Ascending aorta (tissue), 2 donors: ENCODE data around the gene SLC13A4. TPM values are rescaled to one million over a fixed set of nuclear protein-coding genes. Genes with fewer than 3 reads are reported as not detected.
"Not testable (repeated sequence)": the region's sequence is repeated elsewhere in the genome, so short reads cannot be mapped to it uniquely, and the experiment has no call there.

Source experiments
- DNase-seq, 2 donors: peaks; one replicate each; pipeline ENCODE4 v3.0.0-alpha.2; 2019; ENCODE audit warnings: low spot score in 2 of 2
- H3K27ac ChIP-seq, 2 donors: fragments of 200-600 bp; sonication (generic); one replicate each; pipeline ENCODE4 v1.5.1; 2016 to 2017; ENCODE audit warnings: mild to moderate bottlenecking in 1 of 2
- H3K27me3 ChIP-seq: fragments of 200-600 bp; sonication (generic); one replicate; pipeline ENCODE4 v1.5.1; 2017
- H3K36me3 ChIP-seq, 2 donors: fragments of 200-600 bp; sonication (generic); one replicate each; pipeline ENCODE4 v1.5.1; 2016
- H3K4me1 ChIP-seq, 2 donors: fragments of 200-600 bp; sonication (generic); one replicate each; pipeline ENCODE4 v1.5.1; 2016 to 2017; ENCODE audit warnings: mild to moderate bottlenecking in 1 of 2
- H3K4me3 ChIP-seq, 2 donors: fragments of 200-600 bp; sonication (generic); one replicate each; pipeline ENCODE4 v1.5.1; 2016 to 2017; ENCODE audit warnings: mild to moderate bottlenecking in 1 of 2
- H3K9me3 ChIP-seq, 2 donors: fragments of 200-600 bp; sonication (generic); one replicate each; pipeline ENCODE4 v1.5.1; 2016
- CTCF ChIP-seq, 3 experiments: fragments of 200-600 bp in 2 of 3; fragments of 450-650 bp in 1 of 3; sonication (generic) in 2 of 3; IDR thresholded peaks; one replicate each; pipeline ENCODE4 v1.5.1; 2016 to 2019; ENCODE audit warnings: antibody characterized with exemption in 3 of 3, mild to moderate bottlenecking in 1 of 3, moderate library complexity in 1 of 3
- intact Hi-C: fragments of 100-400 bp; cut with DNase I; formaldehyde crosslinking; loops from one replicate; pipeline ENCODE4 v1.15.1; 2023
- total RNA-seq: library from RNA; depleted of rRNA; stranded (reverse); fragments of >200 nt; gene quantifications from one replicate; pipeline ENCODE4 v1.1.0, GENCODE V29; 2016

Gene SLC13A4
- total RNA-seq, 1 donor from 2014 or later, result 0.21 TPM

GRCh38 chr7:135645296-135645904 is 82.6 kb downstream of the SLC13A4 start:
- Histone ChIP-seq H3K27ac (no peak overlapping the region), H3K4me1 (no peaks in the 10 kb centered on the region), H3K4me3 (peak overlapping the region in 1 of 2 donors; percentile 20), H3K27me3 (no peaks in the 10 kb centered on the region), H3K36me3 (peaks cover 6 to 40% of the 10 kb centered on the region in 2 donors), H3K9me3 (no peaks in the 10 kb centered on the region)
- intact Hi-C loops, result loop anchor here (2.0 kb wide), 2 partner anchors 25 to 365 kb away; no protein-coding TSS in a partner anchor
- TF ChIP-seq CTCF (IDR thresholded peaks at IDR 0.05), result peak; percentile 23 to 81 (median 79)
- DNase-seq, result no peak

- no peak for TF ChIP-seq CTCF (IDR thresholded peaks at IDR 0.05)
- Histone ChIP-seq H3K4me1 (no peaks in the 10 kb centered on the region), H3K27me3 (no peaks in the 10 kb centered on the region), H3K9me3 (no peaks in the 10 kb centered on the region), H3K4me3 (no peak overlapping the region), H3K36me3 (peaks cover 6 to 46% of the 10 kb centered on the region in 2 donors), H3K27ac (no peak overlapping the region)
- intact Hi-C loops, result loop anchor here (2.0 kb wide), 2 partner anchors 24 to 364 kb away; no protein-coding TSS in a partner anchor
- no peak for DNase-seq
Observed at GRCh38 chr7:135644729-135645128, 83.3 kb downstream of the SLC13A4 start.

GRCh38 chr7:135644154-135644553 is 83.8 kb downstream of the SLC13A4 start:
- Histone ChIP-seq H3K4me3 (no peak overlapping the region), H3K4me1 (no peaks in the 10 kb centered on the region), H3K36me3 (peaks cover 9 to 52% of the 10 kb centered on the region in 2 donors), H3K27ac (no peak overlapping the region), H3K27me3 (no peaks in the 10 kb centered on the region), H3K9me3 (no peaks in the 10 kb centered on the region)
- DNase-seq, result no peak
- TF ChIP-seq CTCF (IDR thresholded peaks at IDR 0.05), result no peak
- intact Hi-C loops, result loop anchor here (2.0 kb wide), 2 partner anchors 23 to 363 kb away; no protein-coding TSS in a partner anchor

GRCh38 chr7:135639690-135640089 is 88.3 kb downstream of the SLC13A4 start:
- DNase-seq, H3K9me3 ChIP-seq, H3K4me3 ChIP-seq, H3K27me3 ChIP-seq, H3K27ac ChIP-seq, H3K4me1 ChIP-seq, intact Hi-C loops: not testable (repeated sequence)
- H3K36me3 ChIP-seq, result peaks cover 19 to 74% of the 10 kb centered on the region in 2 donors

- no peak for TF ChIP-seq CTCF (IDR thresholded peaks at IDR 0.05)
- H3K36me3 ChIP-seq, result peaks cover 30 to 59% of the 10 kb centered on the region in 2 donors
- no peaks in the 10 kb centered on the region for H3K27me3 ChIP-seq
- no peak overlapping the region for H3K4me3 ChIP-seq
- no peak overlapping the region for H3K27ac ChIP-seq
- no peak for DNase-seq
- H3K9me3 ChIP-seq, result no peaks in the 10 kb centered on the region
- intact Hi-C loops, result no loop called here
- no peaks in the 10 kb centered on the region for H3K4me1 ChIP-seq
Observed at GRCh38 chr7:135634191-135634878, 93.7 kb downstream of the SLC13A4 start.

Other genes starting within 250 kb of the SLC13A4 start
- gene CNOT4, start 218.1 kb downstream of the SLC13A4 start, total RNA-seq, result 14.8 TPM
- 33.6 TPM for gene NUP205, start 170.3 kb downstream of the SLC13A4 start, total RNA-seq
- 10.1 TPM for gene STMP1, start 65.7 kb downstream of the SLC13A4 start, total RNA-seq
- 121 TPM for gene FAM180A, start 20.6 kb upstream of the SLC13A4 start, total RNA-seq
- gene MTPN, start 249.2 kb upstream of the SLC13A4 start, total RNA-seq, result 43.5 TPM